OCI-LY3 (cell line): ENCODE results near the gene MCEE.

Experiments used
- H2AFZ ChIP-seq: fragments of 200-600, 300-600 bp; shearing (Covaris generic); 2 replicates; pipeline ENCODE4 v1.6.0; 2014; ENCODE audit warnings: antibody characterized with exemption, low read depth, low read length
- H3K27ac ChIP-seq: fragments of 200-600, 300-600 bp; sonication (generic); 2 replicates; pipeline ENCODE4 v1.5.1; 2014; ENCODE audit warnings: mild to moderate bottlenecking, low read length, moderate library complexity, mixed read lengths
- H3K27me3 ChIP-seq: fragments of 200-600, 300-600 bp; sonication (generic); 2 replicates; pipeline ENCODE4 v1.6.1; 2014; ENCODE audit warnings: low read depth, low read length, mixed read lengths
- H3K36me3 ChIP-seq: fragments of 200-600, 300-600 bp; sonication (generic); replicated peaks from 2 replicates; pipeline ENCODE3; 2014; ENCODE audit warnings: low read depth, low read length, mixed read lengths
- H3K4me1 ChIP-seq: fragments of 300-600, 200-600 bp; sonication (generic); 2 replicates; pipeline ENCODE4 v1.6.1; 2014; ENCODE audit warnings: low read length, mixed read lengths
- H3K4me2 ChIP-seq: fragments of 200-600, 300-600 bp; sonication (generic); 2 replicates; pipeline ENCODE4 v1.6.1; 2014; ENCODE audit warnings: low read length, mixed read lengths
- H3K4me3 ChIP-seq: fragments of 300-600, 200-600 bp; sonication (generic); 2 replicates; pipeline ENCODE4 v1.5.1; 2014; ENCODE audit warnings: antibody characterized with exemption, mild to moderate bottlenecking, low read length, moderate library complexity
- H3K79me2 ChIP-seq: fragments of 300-600, 200-600 bp; shearing (Covaris generic); 2 replicates; pipeline ENCODE4 v1.6.1; 2014; ENCODE audit warnings: mild to moderate bottlenecking, low read length, mixed read lengths
- H3K9ac ChIP-seq: fragments of 300-600, 200-600 bp; shearing (Covaris generic); 2 replicates; pipeline ENCODE4 v1.6.0; 2014; ENCODE audit warnings: mild to moderate bottlenecking, low read length, moderate library complexity
- H3K9me3 ChIP-seq: fragments of 200-600, 300-600 bp; shearing (Covaris generic); 2 replicates; pipeline ENCODE4 v1.6.1; 2014; ENCODE audit warnings: low read length, mixed read lengths; ENCODE audit not compliant: insufficient read depth
- H4K20me1 ChIP-seq: fragments of 200-600, 300-600 bp; sonication (generic); 2 replicates; pipeline ENCODE4 v1.6.1; 2016; ENCODE audit warnings: low read length, mixed read lengths; ENCODE audit not compliant: insufficient read depth
- EZH2phosphoT487 ChIP-seq: fragments of 200-600 bp; shearing (Covaris generic); IDR thresholded peaks from 2 replicates; pipeline ENCODE4 v1.6.1; 2018; ENCODE audit warnings: antibody characterized with exemption, mixed run types, low read depth
- TF ChIP-seq, protein P1 (sequence below): fragments of 200-600, 300-600 bp; sonication (generic); IDR thresholded peaks from 2 replicates; pipeline ENCODE4 v1.5.1; 2014; ENCODE audit warnings: antibody characterized with exemption, low read length, low read depth

The MCEE gene

DNA sequence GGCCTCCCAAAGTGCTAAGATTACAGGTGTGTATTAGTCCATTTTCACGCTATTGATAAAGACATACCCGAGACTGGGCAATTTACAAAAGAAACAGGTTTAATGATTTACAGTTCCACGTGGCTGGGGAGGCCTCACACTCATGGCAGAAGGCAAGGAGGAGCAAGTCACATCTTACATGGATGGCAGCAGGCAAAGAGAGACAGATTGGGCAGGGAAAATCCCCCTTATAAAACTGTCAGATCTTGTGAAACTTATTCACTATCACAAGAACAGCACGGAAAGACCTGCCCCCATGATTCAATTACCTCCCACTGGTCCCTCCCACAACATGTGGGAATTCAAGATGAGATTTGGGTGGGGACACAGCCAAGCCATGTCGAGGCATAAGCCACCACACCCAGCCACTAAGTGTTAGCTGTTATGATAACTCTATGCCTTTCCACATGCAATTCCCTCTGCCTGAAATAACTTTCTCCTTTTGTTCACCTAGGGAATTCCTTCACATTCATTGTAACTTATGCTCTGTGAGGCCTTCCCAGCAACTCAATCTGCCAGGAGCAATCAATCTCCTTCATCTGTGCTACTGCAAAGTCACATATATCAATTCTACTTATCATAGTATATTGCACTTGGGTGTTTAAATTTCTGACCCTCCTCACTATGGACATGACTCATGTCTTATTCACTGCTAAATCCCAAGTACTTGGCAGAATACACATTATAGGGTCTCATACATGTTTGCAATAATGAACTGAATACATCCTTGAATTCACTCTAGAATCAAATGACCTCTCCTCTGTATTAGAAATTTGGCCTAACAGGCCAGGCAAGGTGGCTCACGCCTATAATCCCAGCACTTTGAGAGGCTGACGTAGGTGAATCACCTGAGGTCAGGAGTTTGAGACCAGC lies 7.4 kb downstream of the MCEE start:
- H3K9me3 ChIP-seq: no peaks in the 10 kb centered on the region
- no peak overlapping the region for H3K4me2 ChIP-seq
- TF ChIP-seq, protein P1, sequence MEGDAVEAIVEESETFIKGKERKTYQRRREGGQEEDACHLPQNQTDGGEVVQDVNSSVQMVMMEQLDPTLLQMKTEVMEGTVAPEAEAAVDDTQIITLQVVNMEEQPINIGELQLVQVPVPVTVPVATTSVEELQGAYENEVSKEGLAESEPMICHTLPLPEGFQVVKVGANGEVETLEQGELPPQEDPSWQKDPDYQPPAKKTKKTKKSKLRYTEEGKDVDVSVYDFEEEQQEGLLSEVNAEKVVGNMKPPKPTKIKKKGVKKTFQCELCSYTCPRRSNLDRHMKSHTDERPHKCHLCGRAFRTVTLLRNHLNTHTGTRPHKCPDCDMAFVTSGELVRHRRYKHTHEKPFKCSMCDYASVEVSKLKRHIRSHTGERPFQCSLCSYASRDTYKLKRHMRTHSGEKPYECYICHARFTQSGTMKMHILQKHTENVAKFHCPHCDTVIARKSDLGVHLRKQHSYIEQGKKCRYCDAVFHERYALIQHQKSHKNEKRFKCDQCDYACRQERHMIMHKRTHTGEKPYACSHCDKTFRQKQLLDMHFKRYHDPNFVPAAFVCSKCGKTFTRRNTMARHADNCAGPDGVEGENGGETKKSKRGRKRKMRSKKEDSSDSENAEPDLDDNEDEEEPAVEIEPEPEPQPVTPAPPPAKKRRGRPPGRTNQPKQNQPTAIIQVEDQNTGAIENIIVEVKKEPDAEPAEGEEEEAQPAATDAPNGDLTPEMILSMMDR: no peak
- TF ChIP-seq EZH2phosphoT487: no peak
- H3K36me3 ChIP-seq: peaks cover 45% of the 10 kb centered on the region
- no peak overlapping the region for H3K4me3 ChIP-seq
- no peak overlapping the region for H3K27ac ChIP-seq
- no peaks in the 10 kb centered on the region for H3K4me1 ChIP-seq
- no peaks in the 10 kb centered on the region for H3K27me3 ChIP-seq
- no peak overlapping the region for H3K9ac ChIP-seq
- H2AFZ ChIP-seq: no peak overlapping the region
- no peaks in the 10 kb centered on the region for H4K20me1 ChIP-seq
- peaks cover 19% of the 10 kb centered on the region for H3K79me2 ChIP-seq

DNA sequence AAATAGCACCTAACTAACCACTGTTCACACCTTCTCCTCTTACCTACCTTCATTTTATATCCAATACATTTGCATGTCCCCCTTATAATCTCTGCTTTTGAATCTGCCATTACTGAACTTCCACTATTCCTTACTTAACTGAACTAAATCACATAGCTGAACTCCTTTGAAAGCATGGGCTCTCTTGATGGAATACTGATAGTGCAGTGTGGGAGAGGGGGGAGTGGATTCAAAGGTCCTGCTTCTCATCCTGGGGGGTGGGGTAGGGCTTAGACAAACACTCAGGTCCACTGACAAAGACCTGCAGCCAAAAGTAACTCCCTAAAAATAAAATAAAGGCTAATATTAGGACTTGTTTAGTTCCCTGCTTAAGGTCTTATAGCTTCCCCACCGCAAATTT lies 8.6 kb downstream of the MCEE start:
- Histone ChIP-seq H3K27me3 (no peaks in the 10 kb centered on the region), H4K20me1 (no peaks in the 10 kb centered on the region), H3K4me1 (no peaks in the 10 kb centered on the region), H3K79me2 (peaks cover 7% of the 10 kb centered on the region; the same call in 1 of the 2 replicates), H3K36me3 (peaks cover 45% of the 10 kb centered on the region), H3K27ac (no peak overlapping the region), H3K4me3 (no peak overlapping the region), H3K9me3 (no peaks in the 10 kb centered on the region), H3K4me2 (no peak overlapping the region), H3K9ac (no peak overlapping the region), H2AFZ (no peak overlapping the region)
- no peak for TF ChIP-seq EZH2phosphoT487
- TF ChIP-seq, protein P1: no peak

DNA sequence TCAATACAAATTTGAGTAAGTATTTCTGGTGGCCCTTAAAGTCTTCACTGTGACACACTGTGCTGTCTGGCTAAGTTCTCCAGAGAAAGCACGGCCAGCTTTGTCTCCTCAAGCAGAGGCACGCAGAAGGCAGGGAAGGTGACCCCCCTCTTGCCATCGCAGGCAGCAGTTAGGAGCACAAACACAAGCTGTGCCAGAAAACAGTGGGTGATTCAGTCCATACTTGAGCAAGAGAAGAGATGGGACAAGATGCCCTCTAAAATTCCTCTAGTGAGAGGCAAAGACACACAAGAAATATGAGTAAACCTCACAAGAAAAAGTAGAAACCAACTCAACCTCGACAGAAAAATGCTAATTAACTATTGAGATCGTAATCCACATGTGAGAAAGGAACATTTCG lies 9.8 kb downstream of the MCEE start:
- Histone ChIP-seq H3K4me1 (no peaks in the 10 kb centered on the region), H3K9me3 (no peaks in the 10 kb centered on the region), H3K27ac (no peak overlapping the region), H3K4me2 (no peak overlapping the region), H3K79me2 (no peaks in the 10 kb centered on the region), H3K9ac (no peak overlapping the region), H3K27me3 (no peaks in the 10 kb centered on the region), H4K20me1 (no peaks in the 10 kb centered on the region), H3K4me3 (no peak overlapping the region), H2AFZ (no peak overlapping the region), H3K36me3 (peaks cover 48% of the 10 kb centered on the region)
- TF ChIP-seq, protein P1: no peak
- no peak for TF ChIP-seq EZH2phosphoT487

DNA sequence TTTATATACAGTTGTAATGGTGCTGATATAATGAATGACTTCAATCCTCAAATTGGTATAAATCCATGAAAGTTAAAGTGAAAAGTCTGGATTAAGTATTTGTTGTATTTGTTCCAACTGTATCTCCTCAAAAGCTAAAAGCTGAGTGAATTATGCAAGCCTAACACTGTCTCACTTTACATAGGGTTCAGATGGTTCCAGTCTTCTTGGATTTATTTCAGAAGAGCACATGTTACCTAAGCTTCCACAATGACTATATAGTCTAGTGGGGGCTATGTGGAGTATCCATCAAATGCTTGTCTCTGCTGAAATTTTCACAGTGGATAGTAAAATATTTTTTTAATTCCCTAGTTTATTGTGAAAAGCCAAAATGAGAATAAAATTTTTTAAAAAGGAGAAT lies 13.0 kb downstream of the MCEE start:
- Histone ChIP-seq H3K9ac (no peak overlapping the region), H3K9me3 (no peaks in the 10 kb centered on the region), H3K27ac (no peak overlapping the region), H3K36me3 (peaks cover 49% of the 10 kb centered on the region), H4K20me1 (no peaks in the 10 kb centered on the region), H3K4me2 (no peak overlapping the region), H2AFZ (no peak overlapping the region), H3K27me3 (no peaks in the 10 kb centered on the region), H3K79me2 (no peaks in the 10 kb centered on the region), H3K4me1 (no peaks in the 10 kb centered on the region), H3K4me3 (no peak overlapping the region)
- TF ChIP-seq EZH2phosphoT487: no peak
- TF ChIP-seq, protein P1: no peak
